ENCODE data around the gene NDUFAF8.

DNA sequence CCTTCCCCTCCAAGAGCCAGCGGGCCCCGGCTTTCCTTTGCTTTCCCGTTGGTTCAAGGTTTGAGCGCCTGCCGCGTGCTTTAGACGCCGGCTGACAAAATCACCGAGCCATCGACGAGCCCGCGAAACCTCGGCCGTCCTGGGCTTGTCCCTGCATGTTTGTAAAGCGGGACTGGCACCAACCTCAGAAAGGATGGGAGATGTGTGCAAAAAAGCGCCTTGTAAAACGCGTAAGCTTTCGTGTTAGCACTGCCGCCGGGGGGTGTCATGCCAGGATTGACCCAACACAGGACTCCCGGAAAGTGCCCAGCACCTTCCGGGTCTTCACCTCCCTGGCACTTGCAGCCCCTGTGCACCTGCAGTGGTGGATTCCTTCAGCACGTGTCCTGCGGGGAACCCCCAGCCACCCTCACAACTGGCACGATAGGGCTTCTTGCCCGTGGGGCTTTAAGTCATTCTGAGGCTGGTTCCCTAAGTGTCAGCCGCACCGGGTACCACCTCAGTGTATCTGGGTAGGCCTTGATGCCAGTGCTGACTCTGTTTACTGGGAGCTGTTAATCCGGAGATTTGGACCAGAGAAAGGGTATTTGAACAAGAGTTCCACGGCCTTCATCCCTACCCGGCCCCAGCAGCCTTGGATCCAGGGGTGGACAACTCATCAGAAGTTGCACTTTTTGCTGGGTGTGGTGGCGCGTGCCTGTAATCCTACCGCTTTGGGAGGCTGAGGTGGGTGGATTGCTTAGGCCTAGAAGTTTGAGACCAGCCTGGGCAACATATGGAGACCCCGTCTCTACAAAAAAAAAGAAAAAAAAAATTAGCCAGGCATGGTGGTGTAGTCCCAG, 817 bp downstream of the NDUFAF8 start:
- TF ChIP-seq, protein P1, sequence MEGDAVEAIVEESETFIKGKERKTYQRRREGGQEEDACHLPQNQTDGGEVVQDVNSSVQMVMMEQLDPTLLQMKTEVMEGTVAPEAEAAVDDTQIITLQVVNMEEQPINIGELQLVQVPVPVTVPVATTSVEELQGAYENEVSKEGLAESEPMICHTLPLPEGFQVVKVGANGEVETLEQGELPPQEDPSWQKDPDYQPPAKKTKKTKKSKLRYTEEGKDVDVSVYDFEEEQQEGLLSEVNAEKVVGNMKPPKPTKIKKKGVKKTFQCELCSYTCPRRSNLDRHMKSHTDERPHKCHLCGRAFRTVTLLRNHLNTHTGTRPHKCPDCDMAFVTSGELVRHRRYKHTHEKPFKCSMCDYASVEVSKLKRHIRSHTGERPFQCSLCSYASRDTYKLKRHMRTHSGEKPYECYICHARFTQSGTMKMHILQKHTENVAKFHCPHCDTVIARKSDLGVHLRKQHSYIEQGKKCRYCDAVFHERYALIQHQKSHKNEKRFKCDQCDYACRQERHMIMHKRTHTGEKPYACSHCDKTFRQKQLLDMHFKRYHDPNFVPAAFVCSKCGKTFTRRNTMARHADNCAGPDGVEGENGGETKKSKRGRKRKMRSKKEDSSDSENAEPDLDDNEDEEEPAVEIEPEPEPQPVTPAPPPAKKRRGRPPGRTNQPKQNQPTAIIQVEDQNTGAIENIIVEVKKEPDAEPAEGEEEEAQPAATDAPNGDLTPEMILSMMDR (IDR thresholded peaks at IDR 0.05), result no peak
- no peak for TF ChIP-seq POLR2A (IDR thresholded peaks at IDR 0.05)

All from esophagus squamous epithelium (tissue), 4 donors.